SK-N-SH (cell line): ENCODE data around the gene SEMA3B. TPM values are rescaled to one million over a fixed set of nuclear protein-coding genes. Genes with fewer than 3 reads are reported as not detected.

ENCODE experiments used
- CTCF ChIA-PET: fragments of 300-600, 350-600 bp; formaldehyde crosslinking; extraction: SDS; loops from one replicate; lab custom pipeline; 2021; lab: Yijun Ruan, JAX
- POLR2A ChIA-PET: fragments of 350-600 bp; sonication (Branson Sonifier 250); formaldehyde crosslinking; extraction: SDS; loops from one replicate; lab custom pipeline; 2020; ENCODE audit warnings: antibody characterized with exemption, inconsistent platforms; lab: Yijun Ruan, JAX
- DNase-seq: peaks from one replicate; pipeline ENCODE4 v3.0.0; 2012
- H2AFZ ChIP-seq: fragments of 200-600 bp; sonication (generic); 2 replicates; pipeline ENCODE4 v1.8.1; 2016; ENCODE audit warnings: antibody characterized with exemption, mild to moderate bottlenecking, low read depth
- H3F3A ChIP-seq: fragments of 200-600 bp; sonication (generic); replicated peaks from 2 replicates; pipeline ENCODE3; 2016; ENCODE audit warnings: antibody characterized with exemption, mild to moderate bottlenecking; ENCODE audit not compliant: insufficient read depth
- H3K27ac ChIP-seq, 2 experiments: fragments of 200-500 bp in 1 of 2; fragments of 200-600 bp in 1 of 2; sonication (Bioruptor generic) in 1 of 2; sonication (generic), shearing (Covaris generic) in 1 of 2; 2 replicates each; pipeline versions ENCODE4 v1.5.1 to v1.6.1; 2014 to 2016; ENCODE audit warnings: low read depth in 2 of 2, inconsistent platforms in 1 of 2, low read length in 1 of 2, mild to moderate bottlenecking in 1 of 2, mixed read lengths in 1 of 2
- H3K27me3 ChIP-seq: fragments of 200-600 bp; sonication (generic), shearing (Covaris generic); 2 replicates; pipeline ENCODE4 v1.6.1; 2016; ENCODE audit warnings: mixed run types; ENCODE audit not compliant: insufficient read depth
- H3K36me3 ChIP-seq, 2 experiments: fragments of 200-500 bp in 1 of 2; fragments of 200-600 bp in 1 of 2; sonication (Bioruptor generic) in 1 of 2; sonication (generic) in 1 of 2; replicated peaks in 1 of 2; 2 replicates each; pipeline versions ENCODE3 to v1.5.1; 2014 to 2016; ENCODE audit warnings: low read length in 1 of 2, mild to moderate bottlenecking in 1 of 2; ENCODE audit not compliant: insufficient read depth in 2 of 2, control insufficient read depth in 1 of 2
- H3K4me1 ChIP-seq, 2 experiments: fragments of 200-500 bp in 1 of 2; fragments of 200-600 bp in 1 of 2; sonication (Bioruptor generic) in 1 of 2; sonication (generic), shearing (Covaris generic) in 1 of 2; 2 replicates each; pipeline versions ENCODE4 v1.5.1 to v1.6.1; 2014 to 2016; ENCODE audit warnings: low read depth in 1 of 2, low read length in 1 of 2, mixed run types in 1 of 2; ENCODE audit not compliant: insufficient read depth in 2 of 2, control insufficient read depth in 1 of 2
- H3K4me2 ChIP-seq: fragments of 200-600 bp; sonication (generic), shearing (Covaris generic); 2 replicates; pipeline ENCODE4 v1.6.1; 2017; ENCODE audit warnings: mixed run types
- H3K4me3 ChIP-seq, 2 experiments: fragments of 200-500 bp in 1 of 2; fragments of 200-600 bp in 1 of 2; sonication (Bioruptor generic) in 1 of 2; sonication (generic), shearing (Covaris generic) in 1 of 2; 2 replicates each; pipeline versions ENCODE4 v1.5.1 to v1.8.1; 2014 to 2016; ENCODE audit warnings: low read depth in 2 of 2, inconsistent platforms in 1 of 2, low read length in 1 of 2, mild to moderate bottlenecking in 1 of 2, mixed read lengths in 1 of 2, moderate library complexity in 1 of 2
- H3K79me2 ChIP-seq: fragments of 200-600 bp; sonication (generic); 2 replicates; pipeline ENCODE4 v1.8.1; 2017; ENCODE audit warnings: mild to moderate bottlenecking; ENCODE audit not compliant: insufficient read depth
- H3K9ac ChIP-seq: fragments of 200-600 bp; sonication (generic); 2 replicates; pipeline ENCODE4 v1.6.1; 2017; ENCODE audit warnings: mixed run types
- H3K9me2 ChIP-seq: fragments of 200-600 bp; sonication (generic); 2 replicates; pipeline ENCODE4 v1.6.1; 2017; ENCODE audit warnings: mixed run types
- H3K9me3 ChIP-seq: fragments of 200-600 bp; sonication (generic); 2 replicates; pipeline ENCODE4 v1.6.1; 2017; ENCODE audit warnings: mixed run types, mild to moderate bottlenecking, moderate library complexity
- H4K20me1 ChIP-seq: fragments of 200-600 bp; sonication (generic); 2 replicates; pipeline ENCODE4 v1.6.1; 2017; ENCODE audit warnings: mild to moderate bottlenecking, mixed run types; ENCODE audit not compliant: insufficient read depth
- CHD2 ChIP-seq: fragments of 150-350 bp; IDR thresholded peaks from 2 replicates; pipeline ENCODE4 v1.6.1; 2018; ENCODE audit warnings: low read length; ENCODE audit not compliant: partially characterized antibody
- ELF1 ChIP-seq: IDR thresholded peaks from 2 replicates; pipeline ENCODE4 v1.4.0; 2012
- FOSL2 ChIP-seq: IDR thresholded peaks from 2 replicates; pipeline ENCODE4 v1.4.0; 2012; ENCODE audit warnings: low read depth, mild to moderate bottlenecking, moderate library complexity, borderline replicate concordance
- FOXM1 ChIP-seq: IDR thresholded peaks from 2 replicates; pipeline ENCODE4 v1.4.0; 2012; ENCODE audit warnings: low read depth, mild to moderate bottlenecking
- GATA2 ChIP-seq: sonication (generic); formaldehyde crosslinking; IDR thresholded peaks from 2 replicates; pipeline ENCODE4 v1.5.0; 2020; ENCODE audit warnings: mild to moderate bottlenecking, missing genetic modification reagents
- JUND ChIP-seq: IDR thresholded peaks from 2 replicates; pipeline ENCODE4 v1.4.0; 2012
- NRF1 ChIP-seq: IDR thresholded peaks from 2 replicates; pipeline ENCODE4 v1.6.1; 2012; ENCODE audit warnings: low read depth, mild to moderate bottlenecking, low read length
- RCOR1 ChIP-seq: fragments of 150-350 bp; IDR thresholded peaks from 2 replicates; pipeline ENCODE4 v1.6.1; 2017; ENCODE audit warnings: antibody characterized with exemption, low read length
- RXRA ChIP-seq: IDR thresholded peaks from 2 replicates; pipeline ENCODE4 v1.4.0; 2012; ENCODE audit warnings: low read depth, mild to moderate bottlenecking, borderline replicate concordance
- SIN3A ChIP-seq: IDR thresholded peaks from 2 replicates; pipeline ENCODE4 v1.6.1; 2012; ENCODE audit warnings: low read depth, mild to moderate bottlenecking, low read length, moderate library complexity, borderline replicate concordance
- SMC3 ChIP-seq: IDR thresholded peaks from 2 replicates; pipeline ENCODE4 v1.6.1; 2012; ENCODE audit warnings: low read depth, low read length, improper control_type of control experiment
- TAF1 ChIP-seq: IDR thresholded peaks from 2 replicates; pipeline ENCODE4 v1.6.1; 2012; ENCODE audit warnings: low read depth, mild to moderate bottlenecking, low read length, moderate library complexity, borderline replicate concordance
- TCF12 ChIP-seq: IDR thresholded peaks from 2 replicates; pipeline ENCODE4 v1.4.0; 2012
- TEAD4 ChIP-seq: IDR thresholded peaks from 2 replicates; pipeline ENCODE4 v1.4.0; 2012; ENCODE audit warnings: mild to moderate bottlenecking, borderline replicate concordance; ENCODE audit not compliant: insufficient read depth
- WGBS: methylation state at CpG from one replicate; pipeline ENCODE4 v1.1.6; 2017; ENCODE audit warnings: low lambda C conversion rate; 5-methylcytosine and 5-hydroxymethylcytosine counted together
- polyA plus RNA-seq, 3 experiments: library from polyadenylated mRNA; depleted of rRNA; stranded (reverse); fragments of >200 nt; gene quantifications; 2 replicates each; pipeline ENCODE4 v1.2.3, GENCODE V29; 2012
- TF ChIP-seq, protein P1 (sequence below): fragments of 200-600 bp; sonication (generic); IDR thresholded peaks from 2 replicates; pipeline ENCODE4 v1.6.1; 2017; ENCODE audit warnings: antibody characterized with exemption, mild to moderate bottlenecking, moderate library complexity
- TF ChIP-seq, protein P2 (sequence below): IDR thresholded peaks from 2 replicates; pipeline ENCODE4 v1.4.0; 2012; ENCODE audit warnings: low read depth, borderline replicate concordance
- TF ChIP-seq, protein P3 (sequence below): fragments of 150-350 bp; IDR thresholded peaks from 2 replicates; pipeline ENCODE4 v1.6.1; 2016; ENCODE audit warnings: mild to moderate bottlenecking, low read depth, low read length
- TF ChIP-seq, protein P4 (sequence below): IDR thresholded peaks from 2 replicates; pipeline ENCODE4 v1.4.0; 2012; ENCODE audit warnings: low read depth
- TF ChIP-seq, protein P5 (sequence below): IDR thresholded peaks from 2 replicates; pipeline ENCODE4 v1.6.1; 2012; ENCODE audit warnings: mild to moderate bottlenecking, low read depth, low read length, moderate library complexity
- TF ChIP-seq, protein P6 (sequence below): IDR thresholded peaks from 2 replicates; pipeline ENCODE4; 2012

SEMA3B gene
- polyA plus RNA-seq, 1 of the 3 experiments (the other 2 are of a cell fraction), result 14.9 TPM

DNA sequence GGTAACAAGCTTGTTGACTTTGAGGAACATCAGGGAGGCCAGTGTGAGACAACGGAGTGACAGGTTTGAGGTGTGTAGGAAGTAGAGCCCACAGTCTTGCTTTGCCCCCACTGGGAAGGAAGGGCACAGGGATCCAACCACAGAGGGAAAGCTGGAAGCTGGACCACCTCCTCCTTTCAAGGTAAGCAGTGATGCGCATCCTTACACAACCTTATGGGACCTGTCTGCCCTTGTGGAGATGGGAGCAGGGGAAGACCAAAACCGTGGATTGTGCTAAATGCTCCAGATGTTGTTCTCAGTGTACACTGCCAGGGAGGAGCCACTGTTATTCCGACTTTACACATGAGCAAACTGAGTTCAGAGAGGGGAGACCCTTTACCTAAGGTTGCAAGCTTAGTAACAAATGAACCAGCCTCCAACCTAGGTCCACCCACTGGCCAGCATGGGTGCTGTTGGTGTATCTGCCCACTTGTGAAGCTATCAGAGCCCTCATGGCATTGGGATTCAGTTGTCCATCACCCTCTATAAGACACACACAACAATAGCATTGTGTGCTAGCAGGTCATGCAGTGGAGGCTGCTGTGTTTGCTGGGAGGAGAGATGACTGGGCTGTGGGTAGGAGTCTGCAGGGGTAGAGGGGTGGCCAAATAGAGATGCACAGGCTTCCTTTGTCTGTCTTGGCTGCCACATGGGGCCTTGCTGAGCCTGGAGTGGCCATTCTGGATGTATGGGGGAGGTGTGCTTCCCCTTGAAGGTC lies 9.4 kb downstream of the SEMA3B start (continued):
- no peak for TF ChIP-seq CHD2

DNA sequence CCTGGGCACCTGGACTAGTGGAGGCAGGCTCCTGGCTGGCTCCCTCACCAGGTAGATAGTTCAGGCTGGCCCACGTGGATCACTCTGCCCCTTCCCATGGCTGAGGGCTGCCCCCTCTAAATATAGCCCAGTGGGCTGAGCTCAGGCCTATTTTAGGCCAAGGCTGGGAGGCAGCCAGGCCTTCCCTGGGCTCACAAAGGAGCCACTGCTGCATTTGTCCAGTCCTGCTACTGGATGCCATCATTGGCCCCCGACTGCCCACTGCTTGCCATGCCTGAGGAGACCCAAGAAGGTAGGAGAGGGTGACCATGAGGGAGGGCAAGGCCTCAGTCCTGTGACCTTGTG lies 9.9 kb downstream of the SEMA3B start, which contains the start of gene LSMEM2:
TSS of gene LSMEM2 (plus strand) at position 208 of the 345 bp plus-strand sequence. CDS start at position 235, 27 bp downstream.
- Histone ChIP-seq H3K4me2 (no peak within 1 kb of the TSS), H3K9ac (no peak within 1 kb of the TSS)

More for the DNA sequence above, 9.9 kb downstream of the SEMA3B start, which contains the start of gene LSMEM2:
- no peak within 1 kb of the TSS for H3K27ac ChIP-seq
- no peak within 1 kb of the TSS for H3K4me3 ChIP-seq
- no peaks in the 10 kb centered on the region for H4K20me1 ChIP-seq
- DNase-seq, result no peak
- no peaks in the 10 kb centered on the region for H3K79me2 ChIP-seq
- ChIA-PET POLR2A (interaction anchor here (1.2 kb wide), 1 partner anchor 19 kb away, joined by 4 read pairs; no protein-coding TSS in a partner anchor), CTCF (interaction anchor here (1.0 to 12.2 kb wide), 5 partner anchors 20 to 157 kb away, joined by 4 to 206 read pairs (median 11); partner anchors contain the start of genes GNAT1, HYAL3 and NAA80)
- no peaks in the 10 kb centered on the region for H3K9me3 ChIP-seq
- H3F3A ChIP-seq, result peaks cover 9% of the 10 kb centered on the region
- H2AFZ ChIP-seq, result no peak within 1 kb of the TSS
- no peaks in the 10 kb centered on the region for H3K9me2 ChIP-seq
- TF ChIP-seq, protein P1, sequence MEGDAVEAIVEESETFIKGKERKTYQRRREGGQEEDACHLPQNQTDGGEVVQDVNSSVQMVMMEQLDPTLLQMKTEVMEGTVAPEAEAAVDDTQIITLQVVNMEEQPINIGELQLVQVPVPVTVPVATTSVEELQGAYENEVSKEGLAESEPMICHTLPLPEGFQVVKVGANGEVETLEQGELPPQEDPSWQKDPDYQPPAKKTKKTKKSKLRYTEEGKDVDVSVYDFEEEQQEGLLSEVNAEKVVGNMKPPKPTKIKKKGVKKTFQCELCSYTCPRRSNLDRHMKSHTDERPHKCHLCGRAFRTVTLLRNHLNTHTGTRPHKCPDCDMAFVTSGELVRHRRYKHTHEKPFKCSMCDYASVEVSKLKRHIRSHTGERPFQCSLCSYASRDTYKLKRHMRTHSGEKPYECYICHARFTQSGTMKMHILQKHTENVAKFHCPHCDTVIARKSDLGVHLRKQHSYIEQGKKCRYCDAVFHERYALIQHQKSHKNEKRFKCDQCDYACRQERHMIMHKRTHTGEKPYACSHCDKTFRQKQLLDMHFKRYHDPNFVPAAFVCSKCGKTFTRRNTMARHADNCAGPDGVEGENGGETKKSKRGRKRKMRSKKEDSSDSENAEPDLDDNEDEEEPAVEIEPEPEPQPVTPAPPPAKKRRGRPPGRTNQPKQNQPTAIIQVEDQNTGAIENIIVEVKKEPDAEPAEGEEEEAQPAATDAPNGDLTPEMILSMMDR, result no peak
- TF ChIP-seq TCF12 (no peak), JUND (no peak), RCOR1 (no peak), FOSL2 (no peak), ELF1 (no peak), GATA2 (CRISPR knock-in tag) (no peak), NRF1 (no peak), RXRA (no peak), TEAD4 (no peak), SIN3A (no peak), TAF1 (no peak), CHD2 (no peak), FOXM1 (no peak), SMC3 (no peak)
- TF ChIP-seq, protein P2, sequence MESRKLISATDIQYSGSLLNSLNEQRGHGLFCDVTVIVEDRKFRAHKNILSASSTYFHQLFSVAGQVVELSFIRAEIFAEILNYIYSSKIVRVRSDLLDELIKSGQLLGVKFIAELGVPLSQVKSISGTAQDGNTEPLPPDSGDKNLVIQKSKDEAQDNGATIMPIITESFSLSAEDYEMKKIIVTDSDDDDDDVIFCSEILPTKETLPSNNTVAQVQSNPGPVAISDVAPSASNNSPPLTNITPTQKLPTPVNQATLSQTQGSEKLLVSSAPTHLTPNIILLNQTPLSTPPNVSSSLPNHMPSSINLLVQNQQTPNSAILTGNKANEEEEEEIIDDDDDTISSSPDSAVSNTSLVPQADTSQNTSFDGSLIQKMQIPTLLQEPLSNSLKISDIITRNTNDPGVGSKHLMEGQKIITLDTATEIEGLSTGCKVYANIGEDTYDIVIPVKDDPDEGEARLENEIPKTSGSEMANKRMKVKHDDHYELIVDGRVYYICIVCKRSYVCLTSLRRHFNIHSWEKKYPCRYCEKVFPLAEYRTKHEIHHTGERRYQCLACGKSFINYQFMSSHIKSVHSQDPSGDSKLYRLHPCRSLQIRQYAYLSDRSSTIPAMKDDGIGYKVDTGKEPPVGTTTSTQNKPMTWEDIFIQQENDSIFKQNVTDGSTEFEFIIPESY, result no peak
- TF ChIP-seq, protein P3, sequence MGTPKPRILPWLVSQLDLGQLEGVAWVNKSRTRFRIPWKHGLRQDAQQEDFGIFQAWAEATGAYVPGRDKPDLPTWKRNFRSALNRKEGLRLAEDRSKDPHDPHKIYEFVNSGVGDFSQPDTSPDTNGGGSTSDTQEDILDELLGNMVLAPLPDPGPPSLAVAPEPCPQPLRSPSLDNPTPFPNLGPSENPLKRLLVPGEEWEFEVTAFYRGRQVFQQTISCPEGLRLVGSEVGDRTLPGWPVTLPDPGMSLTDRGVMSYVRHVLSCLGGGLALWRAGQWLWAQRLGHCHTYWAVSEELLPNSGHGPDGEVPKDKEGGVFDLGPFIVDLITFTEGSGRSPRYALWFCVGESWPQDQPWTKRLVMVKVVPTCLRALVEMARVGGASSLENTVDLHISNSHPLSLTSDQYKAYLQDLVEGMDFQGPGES, result no peak
- TF ChIP-seq, protein P4, sequence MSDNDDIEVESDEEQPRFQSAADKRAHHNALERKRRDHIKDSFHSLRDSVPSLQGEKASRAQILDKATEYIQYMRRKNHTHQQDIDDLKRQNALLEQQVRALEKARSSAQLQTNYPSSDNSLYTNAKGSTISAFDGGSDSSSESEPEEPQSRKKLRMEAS, result no peak
- TF ChIP-seq, protein P5, sequence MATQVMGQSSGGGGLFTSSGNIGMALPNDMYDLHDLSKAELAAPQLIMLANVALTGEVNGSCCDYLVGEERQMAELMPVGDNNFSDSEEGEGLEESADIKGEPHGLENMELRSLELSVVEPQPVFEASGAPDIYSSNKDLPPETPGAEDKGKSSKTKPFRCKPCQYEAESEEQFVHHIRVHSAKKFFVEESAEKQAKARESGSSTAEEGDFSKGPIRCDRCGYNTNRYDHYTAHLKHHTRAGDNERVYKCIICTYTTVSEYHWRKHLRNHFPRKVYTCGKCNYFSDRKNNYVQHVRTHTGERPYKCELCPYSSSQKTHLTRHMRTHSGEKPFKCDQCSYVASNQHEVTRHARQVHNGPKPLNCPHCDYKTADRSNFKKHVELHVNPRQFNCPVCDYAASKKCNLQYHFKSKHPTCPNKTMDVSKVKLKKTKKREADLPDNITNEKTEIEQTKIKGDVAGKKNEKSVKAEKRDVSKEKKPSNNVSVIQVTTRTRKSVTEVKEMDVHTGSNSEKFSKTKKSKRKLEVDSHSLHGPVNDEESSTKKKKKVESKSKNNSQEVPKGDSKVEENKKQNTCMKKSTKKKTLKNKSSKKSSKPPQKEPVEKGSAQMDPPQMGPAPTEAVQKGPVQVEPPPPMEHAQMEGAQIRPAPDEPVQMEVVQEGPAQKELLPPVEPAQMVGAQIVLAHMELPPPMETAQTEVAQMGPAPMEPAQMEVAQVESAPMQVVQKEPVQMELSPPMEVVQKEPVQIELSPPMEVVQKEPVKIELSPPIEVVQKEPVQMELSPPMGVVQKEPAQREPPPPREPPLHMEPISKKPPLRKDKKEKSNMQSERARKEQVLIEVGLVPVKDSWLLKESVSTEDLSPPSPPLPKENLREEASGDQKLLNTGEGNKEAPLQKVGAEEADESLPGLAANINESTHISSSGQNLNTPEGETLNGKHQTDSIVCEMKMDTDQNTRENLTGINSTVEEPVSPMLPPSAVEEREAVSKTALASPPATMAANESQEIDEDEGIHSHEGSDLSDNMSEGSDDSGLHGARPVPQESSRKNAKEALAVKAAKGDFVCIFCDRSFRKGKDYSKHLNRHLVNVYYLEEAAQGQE, result no peak
- TF ChIP-seq, protein P6, sequence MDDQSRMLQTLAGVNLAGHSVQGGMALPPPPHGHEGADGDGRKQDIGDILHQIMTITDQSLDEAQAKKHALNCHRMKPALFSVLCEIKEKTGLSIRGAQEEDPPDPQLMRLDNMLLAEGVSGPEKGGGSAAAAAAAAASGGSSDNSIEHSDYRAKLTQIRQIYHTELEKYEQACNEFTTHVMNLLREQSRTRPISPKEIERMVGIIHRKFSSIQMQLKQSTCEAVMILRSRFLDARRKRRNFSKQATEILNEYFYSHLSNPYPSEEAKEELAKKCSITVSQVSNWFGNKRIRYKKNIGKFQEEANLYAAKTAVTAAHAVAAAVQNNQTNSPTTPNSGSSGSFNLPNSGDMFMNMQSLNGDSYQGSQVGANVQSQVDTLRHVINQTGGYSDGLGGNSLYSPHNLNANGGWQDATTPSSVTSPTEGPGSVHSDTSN, result no peak
- 0 out of 2 replicates have a peak, but pooled peaks cover 16% of the 10 kb centered on the region for H3K27me3 ChIP-seq
- WGBS, result 57% methylated on average over 1 of the region's 2 CpGs
- H3K4me1 ChIP-seq, result peaks cover 0 to 7% of the 10 kb centered on the region in 2 experiments; a peak in 1 of 4 replicates
- no peaks in the 10 kb centered on the region for H3K36me3 ChIP-seq
